ENCODE measurements around the gene SYNGAP1. TPM values are rescaled to one million over a fixed set of nuclear protein-coding genes. Genes with fewer than 3 reads are reported as not detected.

SYNGAP1 gene
- polyA plus RNA-seq, 2 of the 4 experiments (the other 2 are of a cell fraction): 2.2 to 10.8 TPM

GRCh38 chr6:33450434-33450833, 30.6 kb downstream of the SYNGAP1 start:
- CTCF ChIA-PET: interaction anchor here (0.6 to 1.6 kb wide), 3 partner anchors 14 to 251 kb away, joined by 3 to 5 read pairs (median 4); no protein-coding TSS in a partner anchor
- H3K4me2 ChIP-seq: no peak overlapping the region
- DNase-seq (ENCODE audit: low read depth in 1 of 2, low spot score in 1 of 2): no peak
- H3K9me3 ChIP-seq: no peaks in the 10 kb centered on the region
- ATAC-seq: no peak
- POLR2A ChIA-PET: no interaction called here
- TF ChIP-seq CBX8 (IDR thresholded peaks at IDR 0.05) (no peak), SMC3 (IDR thresholded peaks at IDR 0.05) (no peak), CEBPB (IDR thresholded peaks at IDR 0.05) (no peak), EHMT2 (IDR thresholded peaks at IDR 0.05; ENCODE audit: low read depth) (no peak), ATOH8 (CRISPR knock-in tag; IDR thresholded peaks at IDR 0.05; ENCODE audit: low read depth) (no peak), BCL3 (IDR thresholded peaks at IDR 0.05) (no peak), BHLHE40 (IDR thresholded peaks at IDR 0.05; ENCODE audit: low read depth, low read length) (no peak), HES2 (IDR thresholded peaks at IDR 0.05) (no peak), CHD4 (IDR thresholded peaks at IDR 0.05; ENCODE audit: borderline replicate concordance) (no peak), RCOR1 (IDR thresholded peaks at IDR 0.05; ENCODE audit: low read depth, low read length) (no peak), ZFP36 (IDR thresholded peaks at IDR 0.05; ENCODE audit: borderline replicate concordance, partially characterized antibody) (no peak), MAZ (IDR thresholded peaks at IDR 0.05; ENCODE audit: borderline replicate concordance, low read depth, low read length) (no peak), MAFK (IDR thresholded peaks at IDR 0.05; ENCODE audit: partially characterized antibody) (no peak), NFE2L2 (conservative IDR thresholded peaks at IDR 0.05; ENCODE audit: low read length) (no peak)
- H3K4me1 ChIP-seq: peaks cover 10% of the 10 kb centered on the region; the same call in 2 of the 3 replicates
- WGBS (ENCODE audit: missing lambda C conversion rate): 87% methylated on average over 3 of the region's 3 CpGs
- H3K27ac ChIP-seq: no peak overlapping the region
- FAIRE-seq: no peak
- no peak overlapping the region for H3K4me3 ChIP-seq

- peaks cover 10% of the 10 kb centered on the region; the same call in 2 of the 3 replicates for H3K4me1 ChIP-seq
- ChIA-PET CTCF (interaction anchor here (1.0 kb wide), 1 partner anchor 249 kb away, joined by 3 read pairs; no protein-coding TSS in a partner anchor), POLR2A (no interaction called here)
- FAIRE-seq (no peak), ATAC-seq (no peak), DNase-seq (ENCODE audit: low read depth in 1 of 2, low spot score in 1 of 2) (no peak)
- H3K9me3 ChIP-seq: no peaks in the 10 kb centered on the region
- H3K4me2 ChIP-seq: no peak overlapping the region
- 97% methylated on average over 14 of the region's 15 CpGs for WGBS (ENCODE audit: missing lambda C conversion rate)
- H3K27ac ChIP-seq: no peak overlapping the region
- no peak overlapping the region for H3K4me3 ChIP-seq
- no peak for TF ChIP-seq SREBF2 (IDR thresholded peaks at IDR 0.05)
- TF ChIP-seq KDM1A (IDR thresholded peaks at IDR 0.05; ENCODE audit: low read depth): no peak
- no peak for TF ChIP-seq RNF2 (IDR thresholded peaks at IDR 0.05; ENCODE audit: borderline replicate concordance, low read depth)
- TF ChIP-seq BHLHE40 (IDR thresholded peaks at IDR 0.05; ENCODE audit: low read depth, low read length): no peak
- TF ChIP-seq ELK1 (IDR thresholded peaks at IDR 0.05; ENCODE audit: low read depth, low read length): no peak
- TF ChIP-seq EP300 (IDR thresholded peaks at IDR 0.05): no peak
- TF ChIP-seq PBX3 (IDR thresholded peaks at IDR 0.05): no peak
- no peak for TF ChIP-seq ZC3H11A (IDR thresholded peaks at IDR 0.05)
- TF ChIP-seq REST (IDR thresholded peaks at IDR 0.05): no peak
- no peak for TF ChIP-seq EHF (CRISPR knock-in tag; IDR thresholded peaks at IDR 0.05)
- TF ChIP-seq CHD2 (IDR thresholded peaks at IDR 0.05; ENCODE audit: low read length, partially characterized antibody): no peak
- no peak for TF ChIP-seq TFCP2L1 (CRISPR knock-in tag; IDR thresholded peaks at IDR 0.05)
- TF ChIP-seq ESRRA (IDR thresholded peaks at IDR 0.05; ENCODE audit: borderline replicate concordance, low read length): no peak
- no peak for TF ChIP-seq HEYL (CRISPR knock-in tag; IDR thresholded peaks at IDR 0.05)
- no peak for TF ChIP-seq JUN (IDR thresholded peaks at IDR 0.05)
- TF ChIP-seq RARB (CRISPR knock-in tag; IDR thresholded peaks at IDR 0.05): no peak
- TF ChIP-seq ZFP36 (IDR thresholded peaks at IDR 0.05; ENCODE audit: borderline replicate concordance, partially characterized antibody): no peak
These were observed 31.7 kb downstream of the SYNGAP1 start for GRCh38 chr6:33451606-33452005.
